NCI-H187 treated with DMSO at 0.1 percent for 48 hours (cell line): ENCODE results near the gene PLEKHA8.

Experiments
- DNase-seq: peaks from one replicate; lab custom pipeline; 2025; lab: John Stamatoyannopoulos, UW

The PLEKHA8 gene

DNA sequence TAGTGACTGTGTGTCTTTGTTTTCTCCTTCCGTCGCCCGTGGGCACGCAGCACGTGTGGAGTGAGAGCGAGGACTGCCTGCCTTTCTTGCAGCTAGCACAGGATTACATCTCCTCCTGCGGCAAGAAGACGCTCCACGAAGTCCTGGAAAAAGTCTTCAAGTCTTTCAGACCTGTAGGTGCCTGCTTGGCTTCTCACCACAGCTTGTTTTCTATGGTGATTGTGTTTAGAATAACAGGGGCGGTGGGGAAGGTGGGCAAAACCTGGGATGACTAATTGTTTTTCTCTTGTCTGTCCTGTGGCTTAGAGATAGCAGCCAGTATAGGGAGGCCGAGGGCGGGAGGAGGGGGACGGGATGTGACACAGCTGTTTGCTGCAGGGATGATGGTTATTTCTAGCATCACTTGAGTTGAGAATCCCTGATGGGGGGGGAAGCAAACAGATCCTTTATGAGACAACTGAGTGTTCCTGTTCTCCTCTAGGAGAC lies 118.0 kb downstream of the PLEKHA8 start:
- peak; percentile 59 for DNase-seq

DNA sequence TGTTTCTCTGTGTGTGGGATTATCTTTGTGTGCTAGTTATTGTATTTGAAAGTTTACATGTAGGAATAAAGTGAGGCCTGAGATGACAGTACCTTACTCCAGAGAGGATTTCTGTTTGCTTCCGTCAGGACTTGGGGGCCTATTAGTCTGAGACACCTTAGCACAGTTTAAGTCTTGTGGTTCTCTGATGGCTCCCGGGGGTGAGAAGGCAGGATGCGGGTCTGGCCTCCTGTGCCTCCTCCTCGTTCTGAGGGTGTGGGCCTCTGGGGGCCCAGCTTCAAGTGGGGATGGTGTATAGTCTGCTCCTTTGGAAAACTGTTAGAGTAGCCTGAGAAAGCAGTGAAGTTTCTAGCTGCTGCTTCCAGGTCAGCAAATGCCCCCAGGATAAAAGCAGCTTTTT lies 119.0 kb downstream of the PLEKHA8 start:
- no peak for DNase-seq

DNA sequence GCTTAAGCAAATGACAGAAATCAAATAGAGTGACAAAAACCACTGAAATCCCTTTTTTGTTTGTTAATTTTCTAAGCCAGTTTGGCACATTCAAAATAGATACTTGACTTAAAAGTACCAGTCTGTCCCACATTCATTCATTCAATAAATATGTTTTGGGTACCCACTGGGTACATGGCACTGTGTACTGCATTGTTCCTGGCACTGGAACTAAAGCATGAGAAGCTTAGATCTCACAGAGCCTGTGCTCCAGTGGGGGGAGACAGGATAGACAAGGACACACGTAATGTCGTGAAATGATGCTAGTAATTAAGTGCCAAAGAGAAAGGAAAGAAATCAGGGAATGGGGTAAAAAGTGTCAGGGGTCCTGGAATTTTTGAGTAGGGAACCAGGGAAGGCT lies 119.6 kb downstream of the PLEKHA8 start:
- no peak for DNase-seq

DNA sequence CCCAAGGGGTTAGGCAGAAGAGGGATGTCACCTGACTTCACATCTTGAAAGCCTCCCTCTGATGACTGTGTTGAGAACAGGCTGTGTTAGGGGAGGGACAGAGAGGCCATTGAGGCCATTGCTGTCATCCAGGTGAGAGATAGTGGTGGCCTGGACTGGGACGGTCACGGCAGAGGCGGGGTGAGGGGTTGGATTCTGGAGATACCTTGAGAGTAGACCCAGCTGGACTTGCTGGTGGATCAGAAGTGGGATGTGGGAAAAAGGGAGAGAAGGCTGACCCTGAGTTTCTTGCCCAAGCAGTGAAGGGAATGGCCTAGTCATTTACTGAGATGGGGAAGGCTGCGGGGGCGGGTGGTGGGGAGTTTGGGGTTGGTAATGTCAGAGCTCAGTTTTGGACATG lies 120.2 kb downstream of the PLEKHA8 start:
- no peak for DNase-seq

DNA sequence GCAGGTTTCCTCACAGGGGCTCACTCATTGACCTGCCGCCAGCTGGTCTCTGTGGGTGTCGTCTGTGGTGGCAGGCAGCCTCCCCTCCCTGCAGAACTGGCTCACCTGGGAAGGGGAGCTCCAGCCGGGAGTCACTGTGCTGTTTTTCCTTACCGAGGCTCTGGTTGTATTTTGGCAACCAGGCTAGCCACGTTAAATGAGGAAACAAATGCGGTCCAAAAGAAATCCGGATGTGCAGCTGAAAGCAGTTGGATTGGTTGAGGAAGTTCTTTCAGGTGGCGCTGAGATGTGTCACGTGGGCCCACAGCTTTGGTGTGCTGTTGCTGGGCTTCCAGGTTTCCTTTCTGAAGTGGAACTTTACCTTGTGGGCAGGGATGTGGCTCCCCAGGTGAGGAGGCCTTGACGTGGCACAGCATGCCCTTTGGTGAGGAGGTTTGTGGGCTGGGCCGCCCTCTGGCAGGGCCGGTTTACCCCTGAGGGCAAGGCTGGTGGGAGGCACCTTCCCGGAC lies 120.8 kb downstream of the PLEKHA8 start:
- no peak for DNase-seq

DNA sequence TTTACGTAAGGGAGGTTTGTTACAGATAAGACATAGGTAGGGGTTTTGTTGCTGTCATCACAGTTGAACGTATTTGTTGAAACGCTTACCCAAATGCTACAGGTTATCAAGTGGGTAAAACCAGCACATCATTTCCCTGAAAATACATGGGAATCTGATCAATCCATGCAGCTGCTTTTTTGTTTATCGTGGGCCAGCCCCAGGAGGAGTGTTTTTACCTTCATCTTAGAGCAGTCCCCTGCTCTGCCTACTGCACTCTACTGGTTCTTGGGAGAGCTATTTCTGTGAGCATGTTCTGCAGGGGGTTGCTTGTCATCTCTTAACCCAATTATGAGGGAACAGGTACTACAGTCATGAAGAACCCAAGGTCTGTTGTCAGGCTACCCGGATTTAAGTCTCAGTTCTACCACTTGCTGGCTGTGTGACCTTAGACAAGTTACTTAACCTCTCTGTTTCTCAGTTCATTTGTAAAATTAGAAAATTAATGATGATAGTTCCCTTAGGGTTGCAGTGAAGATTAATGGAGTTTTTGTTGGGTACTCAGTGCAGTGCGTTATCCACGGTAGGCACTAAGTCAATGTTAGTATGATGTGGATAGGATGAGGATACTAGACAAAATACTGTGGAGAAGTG lies 121.5 kb downstream of the PLEKHA8 start:
- DNase-seq, result no peak

DNA sequence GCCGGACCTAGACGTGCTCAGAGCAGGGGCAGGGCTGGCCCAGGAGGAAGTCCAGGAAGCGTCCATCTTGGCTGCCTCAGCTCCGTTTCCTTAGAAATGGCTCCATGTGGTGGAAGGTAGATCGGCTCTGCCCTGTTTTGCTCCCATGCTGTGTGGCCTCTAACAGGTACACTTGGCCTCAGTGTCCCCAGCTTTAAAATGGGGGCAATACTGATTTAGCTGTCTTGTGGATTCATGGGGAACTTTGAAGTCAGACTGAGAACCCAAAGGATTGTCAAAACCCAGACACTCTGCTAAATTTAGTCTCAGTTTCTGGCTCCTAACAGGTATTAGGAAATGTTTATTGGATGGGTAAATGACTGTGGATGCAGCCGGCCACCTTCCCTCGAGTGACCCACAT lies 122.5 kb downstream of the PLEKHA8 start:
- no peak for DNase-seq

DNA sequence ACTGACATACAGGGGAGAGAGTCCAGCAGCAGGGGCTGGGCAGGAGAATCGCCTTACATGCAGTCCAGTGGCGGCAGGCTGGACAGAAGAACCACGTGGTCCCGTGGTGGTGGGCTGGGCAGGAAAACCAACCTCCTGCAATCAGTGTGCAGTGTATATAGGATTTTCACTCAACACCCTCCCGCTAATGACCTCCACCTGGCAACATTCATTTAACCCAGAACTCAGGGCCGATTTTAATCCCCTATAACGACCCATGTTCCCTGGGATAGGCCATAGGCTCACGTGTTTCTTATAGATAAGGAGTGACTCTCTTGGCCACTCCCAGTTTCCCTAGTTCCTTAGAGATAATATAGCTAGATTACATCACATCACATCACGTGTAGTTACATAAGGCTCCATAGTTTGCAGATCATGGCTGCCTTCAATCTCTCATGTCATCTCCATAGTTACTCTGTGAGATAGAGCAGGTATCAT lies 125.9 kb downstream of the PLEKHA8 start:
- no peak for DNase-seq

DNA sequence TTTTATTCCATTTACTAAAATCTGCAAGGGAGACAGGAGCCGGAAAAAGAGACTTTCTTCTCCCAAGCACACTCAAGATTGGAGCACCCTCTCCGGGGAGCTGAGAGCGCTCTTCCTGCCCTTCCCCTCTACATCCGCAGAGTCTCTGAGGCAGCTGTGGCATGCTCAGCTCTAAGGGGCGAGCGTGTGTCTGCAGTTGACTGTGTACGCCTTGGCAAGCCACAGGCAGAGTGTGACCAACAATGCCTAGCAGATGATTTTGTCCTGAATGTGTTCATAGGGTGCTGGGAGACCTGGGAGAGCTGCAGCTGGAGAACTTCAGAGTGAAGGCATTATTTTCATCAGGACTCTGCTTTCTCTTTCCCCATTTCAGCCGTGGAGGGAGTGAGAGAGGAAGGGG lies 127.3 kb downstream of the PLEKHA8 start:
- no peak for DNase-seq

DNA sequence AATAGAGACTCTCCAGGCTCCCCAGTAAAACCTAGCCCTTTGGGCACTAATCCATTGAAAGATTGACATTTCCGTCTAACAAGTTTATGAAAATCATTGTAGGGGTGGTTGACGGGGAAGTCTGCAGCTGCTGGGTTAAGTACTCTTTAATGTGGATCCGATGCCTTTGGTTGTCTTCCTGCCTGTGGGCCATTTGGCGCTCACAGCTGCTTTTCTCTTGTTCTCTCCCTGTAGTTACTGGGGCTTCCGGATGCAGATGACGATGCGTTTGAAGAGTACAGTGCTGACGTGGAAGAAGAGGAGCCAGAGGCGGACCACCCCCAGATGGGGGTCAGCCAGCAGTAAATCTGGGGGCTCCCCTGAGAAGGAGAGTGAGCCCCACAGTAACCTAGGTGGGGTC lies 129.0 kb downstream of the PLEKHA8 start:
- no peak for DNase-seq

DNA sequence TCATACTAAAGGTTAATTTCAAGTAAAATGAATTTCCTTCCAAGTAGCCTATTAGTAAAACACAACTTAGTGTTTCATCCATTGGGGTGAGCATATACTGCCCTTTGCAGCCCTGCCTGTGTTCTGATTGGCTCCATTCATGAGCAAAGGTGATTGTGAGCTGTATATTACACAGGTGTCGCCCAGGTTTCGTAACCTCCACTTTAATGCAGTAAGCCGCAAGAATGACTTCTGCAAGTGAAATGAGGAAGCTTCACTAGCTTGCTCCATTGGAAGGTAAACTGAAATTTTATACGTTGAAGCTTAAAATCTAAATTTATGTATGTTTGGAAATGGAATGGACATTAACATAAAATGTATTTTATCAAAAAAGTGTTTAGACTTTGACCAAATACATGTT lies 131.0 kb downstream of the PLEKHA8 start:
- no peak for DNase-seq

DNA sequence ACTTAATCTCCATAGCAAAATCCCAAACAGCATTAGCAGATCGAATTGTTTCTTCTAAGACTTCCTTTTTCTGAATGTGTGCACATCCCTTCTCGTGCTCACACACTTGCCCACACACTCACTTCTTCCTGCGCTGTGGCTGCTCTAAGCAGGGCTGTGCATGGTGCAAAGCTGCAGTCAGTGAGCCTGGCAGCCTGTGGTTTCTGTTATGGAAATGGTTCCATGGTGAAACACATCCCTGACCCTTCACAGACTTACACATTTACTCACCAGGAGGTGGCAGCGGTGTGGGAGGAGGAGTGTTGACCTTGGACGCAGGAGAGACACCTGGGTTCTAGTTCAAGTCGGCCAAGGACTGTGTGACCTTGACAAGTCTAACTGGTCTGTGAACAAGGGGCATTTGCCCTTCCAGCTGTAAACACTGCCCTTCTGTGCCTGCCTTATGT lies 131.5 kb downstream of the PLEKHA8 start:
- DNase-seq, result no peak

DNA sequence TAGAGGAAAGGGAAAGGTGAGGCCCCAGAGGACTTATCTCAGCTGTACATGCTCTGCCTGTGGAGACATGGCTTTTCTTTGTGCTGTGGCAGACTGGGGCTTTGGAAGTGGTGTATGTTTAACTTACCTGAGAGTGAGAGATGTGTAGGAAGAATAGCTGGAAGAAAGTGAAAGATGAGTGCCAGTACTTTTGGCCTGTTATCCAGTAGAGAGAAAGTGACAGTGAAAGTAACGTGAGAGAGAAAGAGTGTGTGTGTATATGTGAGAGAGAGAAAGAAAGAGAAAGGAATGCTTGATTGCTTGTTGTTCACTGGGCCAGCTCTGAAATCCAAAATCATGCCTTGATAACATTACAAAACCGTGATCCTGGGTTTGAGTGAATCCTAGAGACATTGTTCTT lies 132.1 kb downstream of the PLEKHA8 start:
- no peak for DNase-seq

DNA sequence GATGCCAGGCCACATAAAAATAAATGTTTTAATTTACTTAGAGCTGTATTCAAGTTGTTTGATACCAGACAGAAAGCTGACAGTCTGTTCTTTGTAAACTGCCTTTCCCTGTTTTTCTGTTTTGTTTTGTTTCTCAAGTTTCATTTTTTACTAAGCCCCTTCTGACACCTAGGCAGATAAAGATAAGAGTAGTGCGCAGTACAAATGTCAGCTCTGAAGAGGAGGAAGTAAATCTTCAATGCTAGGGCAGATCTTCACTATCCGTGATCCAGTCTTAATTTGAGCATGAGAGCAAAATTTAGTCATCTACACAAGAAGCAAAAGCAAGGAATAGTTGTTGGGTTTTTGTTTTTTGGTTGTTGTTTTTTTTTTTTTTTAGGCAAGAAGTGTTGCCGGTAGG lies 133.9 kb downstream of the PLEKHA8 start:
- DNase-seq, result no peak

DNA sequence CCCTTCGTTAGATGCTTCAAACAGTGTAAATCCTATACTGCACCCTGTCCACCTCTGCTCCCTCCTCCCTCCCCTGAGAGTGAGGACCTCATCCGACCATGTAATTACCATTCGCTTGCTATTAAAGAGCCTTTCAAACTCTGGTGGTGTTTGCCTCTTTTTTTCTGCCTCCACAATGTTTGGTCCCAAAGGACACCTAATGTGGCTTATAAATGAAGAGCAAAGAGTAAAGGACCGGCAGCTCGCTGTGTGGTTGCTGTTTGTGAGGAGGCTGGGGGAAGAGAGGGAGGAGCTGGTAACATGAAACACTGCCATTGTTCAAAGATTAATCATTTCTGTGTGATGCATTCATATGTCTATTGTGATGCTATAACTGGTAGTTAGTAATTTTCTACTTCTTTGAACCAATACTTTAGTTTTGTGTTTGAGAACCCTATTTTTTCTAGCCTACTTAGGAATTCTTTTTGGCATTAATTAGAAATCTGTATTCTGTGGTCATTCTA lies 134.5 kb downstream of the PLEKHA8 start:
- DNase-seq, result peak; percentile 94

DNA sequence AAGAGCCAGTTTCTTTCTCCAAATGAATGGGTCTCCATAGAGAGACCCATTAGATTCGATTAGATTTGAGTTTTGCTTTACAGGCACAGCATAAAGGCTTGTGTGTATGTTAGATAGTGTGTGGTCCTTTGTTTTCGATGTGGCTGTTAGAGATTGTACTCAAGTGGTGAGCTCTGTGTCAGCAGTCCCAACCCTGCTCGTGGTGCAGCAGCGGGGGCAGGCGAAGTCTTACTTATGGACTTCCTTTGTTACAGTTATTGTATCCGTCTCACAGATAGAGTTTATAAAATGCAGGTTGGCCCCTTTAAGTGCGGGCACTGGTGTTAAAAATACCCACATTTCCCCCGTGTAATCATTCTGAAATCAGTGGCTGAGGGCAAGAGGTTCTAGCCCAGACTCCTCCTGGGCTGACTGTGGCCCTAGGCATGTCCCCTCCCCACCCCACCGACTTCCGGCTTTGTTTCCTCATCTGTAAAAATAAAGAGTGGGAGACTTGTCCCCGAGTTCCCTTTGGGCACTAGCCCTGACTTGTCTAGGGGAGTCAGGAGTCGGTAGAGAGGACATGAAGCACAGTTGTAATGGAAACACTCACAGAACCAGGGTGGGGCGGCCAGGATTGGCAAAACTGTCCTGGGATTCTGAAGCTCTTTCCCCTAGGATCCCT lies 135.2 kb downstream of the PLEKHA8 start:
- DNase-seq, result no peak

DNA sequence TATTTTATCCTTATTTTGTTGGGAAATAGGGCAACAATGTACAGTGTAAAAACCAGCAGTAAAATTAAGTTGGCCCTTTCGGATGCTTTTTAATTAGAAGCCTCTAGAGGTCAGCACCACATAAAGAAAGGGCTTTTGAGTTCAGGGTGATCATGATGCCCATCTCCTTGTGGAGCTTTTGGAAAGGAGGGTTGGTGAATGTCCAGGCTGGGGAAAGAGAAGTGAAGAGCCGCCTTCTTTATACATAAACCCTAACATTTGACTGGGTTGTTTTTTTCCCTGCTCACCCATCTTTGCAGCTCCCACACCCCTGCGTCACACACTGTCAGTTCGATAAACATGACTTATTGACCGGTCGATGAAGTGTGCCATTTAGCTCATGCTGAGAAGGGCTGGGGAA lies 136.4 kb downstream of the PLEKHA8 start:
- DNase-seq, result no peak

DNA sequence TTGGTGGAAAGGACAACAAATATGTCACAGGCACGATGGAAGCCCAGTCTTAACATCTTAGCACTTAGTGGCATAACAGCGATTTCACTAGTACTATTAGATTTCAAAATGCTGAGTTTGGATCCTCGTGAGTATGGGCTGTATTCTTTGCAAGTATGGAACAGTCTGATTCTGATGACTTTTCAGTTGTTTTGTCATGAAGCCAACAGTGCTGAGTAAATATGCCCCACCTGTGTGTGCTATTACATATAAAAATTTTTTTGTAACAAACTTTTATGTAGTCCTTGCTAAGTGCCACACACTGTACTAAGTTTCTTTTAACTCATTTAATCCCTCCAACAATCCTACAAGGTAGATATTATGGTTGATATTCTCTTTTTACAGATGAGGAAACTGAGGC lies 137.4 kb downstream of the PLEKHA8 start:
- DNase-seq, result no peak

DNA sequence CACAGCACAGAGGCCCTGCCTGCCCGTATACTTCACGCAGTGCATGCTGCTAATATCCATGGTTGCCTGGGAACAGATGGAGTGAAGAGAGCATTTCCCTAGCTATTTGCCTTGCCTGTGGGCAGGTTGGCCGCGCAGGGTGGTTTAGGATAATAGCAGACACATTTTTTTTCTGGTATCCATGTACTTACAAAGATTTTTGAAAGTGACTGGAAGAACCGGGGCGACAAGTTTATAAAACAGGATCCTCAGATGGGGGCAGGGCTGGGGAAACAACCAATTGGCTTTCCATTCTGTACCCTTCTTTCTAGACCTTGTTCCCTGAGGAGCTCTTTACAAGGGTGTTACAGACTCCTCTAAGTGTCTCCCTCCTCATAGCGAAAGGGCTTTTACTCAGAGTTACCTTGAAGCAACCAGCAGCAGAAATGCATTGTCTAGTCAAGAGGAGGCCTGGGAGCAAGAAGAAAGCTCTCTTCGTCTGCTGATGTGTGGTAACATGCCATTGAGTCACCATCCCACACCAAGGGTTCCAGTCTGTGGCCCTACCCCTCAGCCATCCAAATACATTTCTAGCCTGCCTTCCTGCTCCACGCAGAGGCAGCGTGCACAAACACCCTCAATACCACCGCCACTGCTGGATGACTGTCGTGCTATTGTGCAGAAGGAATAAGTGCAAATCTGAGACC lies 138.1 kb downstream of the PLEKHA8 start:
- DNase-seq, result no peak

DNA sequence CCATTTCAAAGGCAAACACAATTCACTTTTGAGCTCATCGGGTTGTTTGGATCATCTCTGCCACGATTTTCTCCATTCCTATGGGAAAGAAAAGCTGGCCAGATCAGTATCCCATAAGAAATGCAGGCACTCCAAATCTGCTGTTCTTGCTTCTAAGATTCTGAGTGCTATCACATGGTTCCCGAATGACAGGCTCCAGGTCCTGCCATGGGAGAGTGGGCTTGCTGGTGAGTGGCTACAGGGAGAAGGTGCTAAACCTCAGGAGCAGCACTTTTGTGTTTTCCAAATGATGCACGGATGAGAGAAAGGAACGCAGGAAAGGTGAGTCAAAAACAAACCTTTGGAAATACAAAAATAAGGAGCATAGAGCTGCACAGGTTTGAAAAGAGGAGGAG lies 138.6 kb downstream of the PLEKHA8 start:
- no peak for DNase-seq

DNA sequence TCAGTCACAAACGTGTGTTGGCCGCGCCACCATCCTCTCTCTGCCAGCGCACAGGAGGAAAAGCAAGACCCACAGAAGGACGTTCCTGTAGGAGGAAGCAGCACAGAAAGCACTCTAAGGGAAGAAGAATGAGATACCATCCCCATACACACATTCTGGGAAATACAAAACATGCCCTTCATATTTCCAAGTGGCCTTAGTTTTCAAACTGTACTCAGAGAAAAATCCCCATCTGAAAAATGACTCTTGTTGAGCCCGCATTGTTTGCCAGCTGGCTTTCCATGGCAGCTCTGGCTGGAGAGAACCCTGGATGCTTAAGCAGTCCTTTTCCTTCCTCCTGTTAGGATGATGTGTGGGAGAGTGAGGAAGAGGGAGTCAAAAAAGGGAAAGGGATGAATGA lies 139.7 kb downstream of the PLEKHA8 start:
- DNase-seq, result no peak

DNA sequence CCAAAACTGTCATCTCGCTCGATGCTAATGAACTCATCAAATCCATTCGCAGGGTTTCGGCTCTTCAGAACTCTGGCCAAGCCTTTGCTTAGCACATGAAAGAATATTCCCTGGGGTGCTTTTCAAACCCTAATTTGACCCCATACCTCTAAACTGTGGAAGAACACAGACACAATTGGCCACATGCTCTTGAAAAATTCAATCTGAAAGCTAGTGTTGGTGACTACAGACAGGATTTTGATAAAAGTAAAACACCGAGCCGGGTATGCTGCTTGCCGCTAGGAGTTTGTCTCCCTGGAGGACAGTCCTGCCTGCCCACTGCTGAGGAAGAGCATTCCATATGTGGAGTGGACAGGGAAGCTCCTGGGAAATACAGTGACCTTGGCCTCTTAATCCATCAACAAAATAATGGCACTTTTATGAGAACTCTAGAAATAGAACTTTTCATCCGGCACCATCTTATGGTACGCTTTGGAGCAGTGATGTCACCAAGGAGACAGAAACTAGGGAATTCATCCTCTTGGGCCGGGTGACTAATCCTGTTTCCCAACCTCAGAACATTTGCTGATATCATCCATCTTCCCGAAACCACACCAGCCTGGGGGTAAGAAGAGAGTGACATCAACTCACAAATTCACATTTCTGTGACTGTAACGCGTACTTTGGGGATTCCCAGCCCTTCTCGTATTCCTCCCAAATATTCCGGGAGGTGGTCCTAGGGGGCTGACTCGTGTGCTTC lies 140.8 kb downstream of the PLEKHA8 start:
- DNase-seq, result no peak
